ENCODE measurements around the gene MYO1C.
"Not testable (repeated sequence)": the region's sequence is repeated elsewhere in the genome, so short reads cannot be mapped to it uniquely, and the experiment has no call there.

MYO1C gene

GRCh38 chr17:1492249-1493206, at the start of gene MYO1C:
MYO1C (minus strand) TSS chr17:1492686; CDS start chr17:1492487, 199 bp downstream.
- no peak for DNase-seq

- no peak for DNase-seq
These were observed 49.0 kb upstream of the MYO1C start for GRCh38 chr17:1541367-1541904.

- no peak for DNase-seq
These were observed 47.3 kb upstream of the MYO1C start for GRCh38 chr17:1539811-1540210.

- DNase-seq, result no peak
These were observed 43.3 kb upstream of the MYO1C start for GRCh38 chr17:1535737-1536136.

GRCh38 chr17:1533661-1534325, 41.3 kb upstream of the MYO1C start:
- no peak for DNase-seq

- no peak for DNase-seq
These were observed 40.5 kb upstream of the MYO1C start for GRCh38 chr17:1532836-1533602.

- DNase-seq, result no peak
These were observed 37.4 kb upstream of the MYO1C start for GRCh38 chr17:1529863-1530262.

GRCh38 chr17:1526876-1527275, 34.4 kb upstream of the MYO1C start:
- not testable (repeated sequence) for DNase-seq

- DNase-seq, result no peak
These were observed 30.1 kb upstream of the MYO1C start for GRCh38 chr17:1522626-1523025.

GRCh38 chr17:1521086-1521640, 28.7 kb upstream of the MYO1C start:
- no peak for DNase-seq

- DNase-seq, result no peak
These were observed 27.2 kb upstream of the MYO1C start for GRCh38 chr17:1519678-1520077.

- no peak for DNase-seq
These were observed 25.9 kb upstream of the MYO1C start for GRCh38 chr17:1518410-1518809.

GRCh38 chr17:1516388-1517161, 24.1 kb upstream of the MYO1C start, which contains the start of gene INPP5K:
INPP5K (minus strand) TSS chr17:1516612; CDS start chr17:1516499, 113 bp downstream.
- peak; percentile 80 to 91 for DNase-seq

GRCh38 chr17:1515640-1516387, 23.3 kb upstream of the MYO1C start:
- DNase-seq, result no peak

GRCh38 chr17:1512351-1512750, 19.9 kb upstream of the MYO1C start:
- no peak for DNase-seq

GRCh38 chr17:1511756-1512321, 19.4 kb upstream of the MYO1C start:
- no peak for DNase-seq

GRCh38 chr17:1511290-1511689, 18.8 kb upstream of the MYO1C start:
- no peak for DNase-seq

- DNase-seq, result no peak
These were observed 16.9 kb upstream of the MYO1C start for GRCh38 chr17:1509290-1509881.

GRCh38 chr17:1508709-1509108, 16.2 kb upstream of the MYO1C start:
- DNase-seq, result not testable (repeated sequence)

GRCh38 chr17:1506649-1507267, 14.3 kb upstream of the MYO1C start:
- DNase-seq, result no peak
